ENCODE data around the gene TTC21A. TPM values are rescaled to one million over a fixed set of nuclear protein-coding genes. Genes with fewer than 3 reads are reported as not detected.

TTC21A gene
- total RNA-seq, 1 experiment from 2014 or later, result 9.5 TPM

DNA sequence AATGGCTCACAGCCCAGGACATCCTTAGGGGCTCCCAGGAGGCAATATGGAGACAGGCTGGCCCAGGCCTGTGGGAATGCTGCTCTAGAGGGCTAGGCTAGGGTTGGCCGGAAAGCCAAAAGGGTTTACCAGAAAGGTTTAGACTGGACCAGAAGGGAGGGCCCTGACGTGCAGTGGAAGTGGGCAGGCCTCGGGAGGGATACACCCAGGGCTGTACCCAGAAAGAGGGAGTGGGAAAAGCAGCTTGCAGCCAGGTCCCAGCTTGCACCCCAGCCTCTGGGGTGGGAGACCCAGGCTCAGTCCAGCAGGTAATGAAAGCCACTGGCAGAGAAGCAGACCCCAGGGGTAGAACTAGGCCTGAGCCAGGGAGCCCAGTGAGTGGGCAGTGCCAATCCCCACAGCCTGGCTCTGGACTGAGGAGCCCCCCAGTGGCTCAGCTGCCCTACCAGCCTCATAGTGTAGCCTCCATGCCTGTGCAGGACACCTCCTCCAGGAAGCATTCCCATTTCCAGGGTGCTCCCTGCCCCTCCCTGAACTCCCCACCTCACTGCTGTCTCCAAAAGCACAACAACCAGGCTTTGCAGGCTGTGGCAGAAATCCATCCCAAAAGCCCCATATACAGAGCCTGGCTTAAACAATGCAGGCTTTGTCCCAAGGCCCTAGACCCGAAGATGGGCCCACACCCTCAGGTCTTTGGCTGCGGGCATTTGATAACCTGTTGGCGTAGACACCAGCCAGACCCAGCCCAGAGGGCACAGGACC lies 3.5 kb upstream of the TTC21A start:
- intact Hi-C loops (cut with micrococcal nuclease; ENCODE audit: unreplicated experiment), result no loop called here
- no peak for TF ChIP-seq EZH2 (IDR thresholded peaks at IDR 0.05; ENCODE audit: low read depth)
- TF ChIP-seq, protein P1, sequence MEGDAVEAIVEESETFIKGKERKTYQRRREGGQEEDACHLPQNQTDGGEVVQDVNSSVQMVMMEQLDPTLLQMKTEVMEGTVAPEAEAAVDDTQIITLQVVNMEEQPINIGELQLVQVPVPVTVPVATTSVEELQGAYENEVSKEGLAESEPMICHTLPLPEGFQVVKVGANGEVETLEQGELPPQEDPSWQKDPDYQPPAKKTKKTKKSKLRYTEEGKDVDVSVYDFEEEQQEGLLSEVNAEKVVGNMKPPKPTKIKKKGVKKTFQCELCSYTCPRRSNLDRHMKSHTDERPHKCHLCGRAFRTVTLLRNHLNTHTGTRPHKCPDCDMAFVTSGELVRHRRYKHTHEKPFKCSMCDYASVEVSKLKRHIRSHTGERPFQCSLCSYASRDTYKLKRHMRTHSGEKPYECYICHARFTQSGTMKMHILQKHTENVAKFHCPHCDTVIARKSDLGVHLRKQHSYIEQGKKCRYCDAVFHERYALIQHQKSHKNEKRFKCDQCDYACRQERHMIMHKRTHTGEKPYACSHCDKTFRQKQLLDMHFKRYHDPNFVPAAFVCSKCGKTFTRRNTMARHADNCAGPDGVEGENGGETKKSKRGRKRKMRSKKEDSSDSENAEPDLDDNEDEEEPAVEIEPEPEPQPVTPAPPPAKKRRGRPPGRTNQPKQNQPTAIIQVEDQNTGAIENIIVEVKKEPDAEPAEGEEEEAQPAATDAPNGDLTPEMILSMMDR (conservative IDR thresholded peaks at IDR 0.05), result no peak
- Histone ChIP-seq H3K4me1 (replicated peaks; ENCODE audit: insufficient read depth) (peaks cover 16% of the 10 kb centered on the region), H3K4me2 (no peak overlapping the region), H3K27ac (no peak overlapping the region), H3K4me3 (no peak overlapping the region), H3K79me2 (ENCODE audit: low read depth) (peaks cover 27% of the 10 kb centered on the region), H3K9me3 (ENCODE audit: insufficient read depth, low read depth) (no peaks in the 10 kb centered on the region), H3K27me3 (ENCODE audit: insufficient read depth, low read depth) (no peaks in the 10 kb centered on the region), H3K9me2 (ENCODE audit: insufficient read depth) (no peaks in the 10 kb centered on the region), H4K20me1 (ENCODE audit: insufficient read depth) (peaks cover 8% of the 10 kb centered on the region; the same call in 1 of the 2 replicates), H3F3A (ENCODE audit: insufficient read depth, low read depth) (peaks cover 7% of the 10 kb centered on the region; the same call in 1 of the 2 replicates), H2AFZ (no peak overlapping the region), H3K36me3 (ENCODE audit: low read depth) (peaks cover 3% of the 10 kb centered on the region; the same call in 1 of the 2 replicates)
- POLR2A ChIA-PET (ENCODE audit: unreplicated experiment), result no interaction called here
- no peak for DNase-seq
- CTCF ChIA-PET, result no interaction called here
- no TSS peak for BruUV-seq (replicated peaks)

DNA sequence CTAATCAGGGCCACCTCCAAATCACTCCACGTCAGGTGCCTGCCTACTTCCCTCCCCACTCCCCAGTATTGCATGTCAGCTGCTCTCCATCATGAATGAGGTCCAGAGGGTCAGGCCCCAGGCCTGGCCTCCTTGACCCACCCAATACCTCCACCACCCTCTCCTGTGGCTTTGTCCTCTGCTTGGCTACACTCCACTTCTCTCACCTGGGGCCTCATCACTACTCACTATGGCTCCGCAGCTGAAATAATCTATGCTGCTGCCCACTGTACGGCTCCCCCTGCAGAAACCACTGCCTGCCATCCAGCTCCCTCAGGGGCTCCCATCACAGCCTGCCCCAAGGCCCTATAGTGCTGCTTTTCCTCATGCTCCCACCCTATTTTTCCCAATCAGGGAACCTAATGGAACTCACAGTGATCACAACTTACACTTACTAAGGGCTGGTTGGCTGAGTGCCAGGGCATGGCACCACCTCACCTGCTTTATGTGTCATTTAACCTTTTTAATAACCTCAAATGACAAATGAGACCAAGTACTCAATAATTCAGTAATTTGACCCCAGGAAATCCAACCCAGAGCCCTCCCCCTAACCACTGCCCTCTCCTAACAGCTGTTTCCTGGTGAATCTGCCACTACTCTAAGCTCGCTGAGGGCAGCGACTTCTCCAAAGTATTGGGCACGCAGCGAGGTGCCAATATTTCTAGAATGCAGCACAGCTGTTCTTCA lies 2.4 kb upstream of the TTC21A start:
- Histone ChIP-seq H3K4me3 (no peak overlapping the region), H3K4me2 (peak overlapping the region; percentile 92; the same call in 1 of the 2 replicates), H3F3A (ENCODE audit: insufficient read depth, low read depth) (peaks cover 7% of the 10 kb centered on the region; the same call in 1 of the 2 replicates), H3K4me1 (replicated peaks; ENCODE audit: insufficient read depth) (peaks cover 16% of the 10 kb centered on the region), H3K36me3 (ENCODE audit: low read depth) (peaks cover 3% of the 10 kb centered on the region; the same call in 1 of the 2 replicates), H3K9me3 (ENCODE audit: insufficient read depth, low read depth) (no peaks in the 10 kb centered on the region), H3K27ac (no peak overlapping the region), H3K79me2 (ENCODE audit: low read depth) (peaks cover 27% of the 10 kb centered on the region), H4K20me1 (ENCODE audit: insufficient read depth) (peaks cover 8% of the 10 kb centered on the region; the same call in 1 of the 2 replicates), H3K9me2 (ENCODE audit: insufficient read depth) (no peaks in the 10 kb centered on the region), H3K27me3 (ENCODE audit: insufficient read depth, low read depth) (no peaks in the 10 kb centered on the region), H2AFZ (no peak overlapping the region)
- no peak for TF ChIP-seq EZH2 (IDR thresholded peaks at IDR 0.05; ENCODE audit: low read depth)
- TF ChIP-seq, protein P1 (conservative IDR thresholded peaks at IDR 0.05), result no peak
- DNase-seq, result no peak
- no TSS peak for BruUV-seq (replicated peaks)
- intact Hi-C loops (cut with micrococcal nuclease; ENCODE audit: unreplicated experiment), result loop anchor here (5.0 kb wide), 1 partner anchor 77 kb away; no protein-coding TSS in a partner anchor
- POLR2A ChIA-PET (ENCODE audit: unreplicated experiment), result no interaction called here
- CTCF ChIA-PET, result no interaction called here

DNA sequence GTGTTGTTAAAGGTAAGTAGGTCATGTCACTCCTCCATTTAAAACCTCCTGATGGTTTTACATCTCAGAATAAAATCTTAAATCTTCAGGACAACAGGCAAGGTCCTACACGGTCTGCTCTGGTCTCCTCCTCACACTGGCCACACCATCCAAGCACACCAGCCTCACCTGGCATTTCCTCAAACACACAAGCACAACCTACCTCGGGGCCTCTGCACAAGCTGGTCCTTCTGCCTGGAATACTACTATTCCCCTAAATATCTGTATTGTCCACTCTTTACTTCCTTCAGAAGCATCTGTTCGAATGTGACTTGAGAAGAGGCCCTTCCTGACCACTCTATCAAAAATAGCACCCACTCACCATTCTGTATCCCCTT lies 1.8 kb upstream of the TTC21A start:
- Histone ChIP-seq H2AFZ (no peak overlapping the region), H3F3A (ENCODE audit: insufficient read depth, low read depth) (peaks cover 7% of the 10 kb centered on the region; the same call in 1 of the 2 replicates), H3K9me2 (ENCODE audit: insufficient read depth) (no peaks in the 10 kb centered on the region), H4K20me1 (ENCODE audit: insufficient read depth) (peaks cover 6% of the 10 kb centered on the region; the same call in 1 of the 2 replicates), H3K9me3 (ENCODE audit: insufficient read depth, low read depth) (no peaks in the 10 kb centered on the region), H3K4me2 (peak overlapping the region; percentile 92; the same call in 1 of the 2 replicates), H3K79me2 (ENCODE audit: low read depth) (peaks cover 27% of the 10 kb centered on the region), H3K4me3 (0 out of 2 replicates have a peak overlapping the region, but pooled peaks have one; percentile 95), H3K4me1 (replicated peaks; ENCODE audit: insufficient read depth) (peaks cover 16% of the 10 kb centered on the region), H3K36me3 (ENCODE audit: low read depth) (peaks cover 2% of the 10 kb centered on the region; the same call in 1 of the 2 replicates), H3K27ac (no peak overlapping the region), H3K27me3 (ENCODE audit: insufficient read depth, low read depth) (no peaks in the 10 kb centered on the region)
- BruUV-seq (replicated peaks), result no TSS peak
- intact Hi-C loops (cut with micrococcal nuclease; ENCODE audit: unreplicated experiment), result loop anchor here (1.0 to 5.0 kb wide), 3 partner anchors 35 to 183 kb away; no protein-coding TSS in a partner anchor
- TF ChIP-seq, protein P1 (conservative IDR thresholded peaks at IDR 0.05), result no peak
- no peak for TF ChIP-seq EZH2 (IDR thresholded peaks at IDR 0.05; ENCODE audit: low read depth)
- DNase-seq, result no peak
- ChIA-PET CTCF (interaction anchor here (0.9 kb wide), 1 partner anchor 183 kb away, joined by 5 read pairs; no protein-coding TSS in a partner anchor), POLR2A (ENCODE audit: unreplicated experiment) (no interaction called here)

Data from PC-9 (cell line).